K562 treated with DMSO at 1 percent for 12 hours (cell line): ENCODE measurements around the gene VMP1. TPM values are rescaled to one million over a fixed set of nuclear protein-coding genes. Genes with fewer than 3 reads are reported as not detected.

Source experiments
- total RNA-seq: library from RNA; unstranded; fragments of 300-600 nt; gene quantifications from 2 replicates; pipeline ENCODE4 v1.2.3, GENCODE V29; 2022; ENCODE audit not compliant: insufficient read depth

VMP1 gene
- 38.7 and 70.8 TPM in 2 replicates for total RNA-seq

DNA sequence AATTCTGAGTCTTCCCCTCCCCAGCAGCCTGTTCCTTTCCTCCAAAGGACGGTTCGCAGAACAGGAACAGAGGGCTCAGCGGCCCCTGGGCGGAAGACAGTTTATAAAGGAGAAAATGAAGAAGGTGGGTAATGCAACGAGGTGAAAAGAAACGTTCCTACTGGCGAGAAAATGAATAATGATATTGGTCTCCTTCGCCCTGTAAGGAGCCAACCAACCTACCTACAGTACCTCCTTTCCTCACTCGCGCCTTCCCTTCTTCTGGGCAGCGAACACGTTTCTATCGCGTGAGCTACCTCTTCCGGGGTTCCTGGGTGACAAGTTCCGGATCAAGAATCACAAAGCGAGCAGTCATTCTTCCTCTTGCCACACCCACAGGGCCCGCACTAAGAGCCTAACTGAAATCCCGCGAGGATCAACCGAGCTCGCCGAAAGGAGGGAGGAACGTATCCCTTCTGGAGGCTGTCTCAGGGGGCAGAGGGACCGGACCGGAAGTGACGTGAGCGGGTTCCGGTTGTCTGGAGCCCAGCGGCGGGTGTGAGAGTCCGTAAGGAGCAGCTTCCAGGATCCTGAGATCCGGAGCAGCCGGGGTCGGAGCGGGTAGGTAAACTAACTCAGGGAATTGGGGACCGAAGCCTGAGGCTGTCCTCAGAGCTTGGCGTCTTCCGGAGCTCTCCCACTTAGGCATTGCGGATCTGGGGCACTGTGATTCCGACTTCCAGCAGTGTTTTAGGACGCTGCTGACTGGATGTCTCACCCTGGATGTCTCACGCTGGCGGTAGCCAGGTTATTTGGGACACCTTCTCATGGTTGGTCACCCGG, at the start of gene VMP1, which contains the start of gene PTRH2:
VMP1 (plus strand) TSS at position 506 of the 822 bp plus-strand sequence. CDS start 23,793 bp downstream, outside the sequence.
PTRH2 (minus strand) TSS at position 282 of the 822 bp plus-strand sequence. CDS start 9,452 bp downstream, outside the sequence.

Other genes starting within 250 kb of the VMP1 start
- 8.8 and 26.5 TPM in 2 replicates for gene DHX40, start 142.0 kb upstream of the VMP1 start, total RNA-seq
- 58.4 and 153 TPM in 2 replicates for gene CLTC, start 87.8 kb upstream of the VMP1 start, total RNA-seq
- gene PTRH2, start 224 bp upstream of the VMP1 start, total RNA-seq = 30.2 and 32.9 TPM in 2 replicates
- 11.6 and 21.5 TPM in 2 replicates for gene TUBD1, start 185.3 kb downstream of the VMP1 start, total RNA-seq
- 5.2 and 22.9 TPM in 2 replicates for gene RPS6KB1, start 185.5 kb downstream of the VMP1 start, total RNA-seq